ENCODE measurements around the gene CDH2. TPM values are rescaled to one million over a fixed set of nuclear protein-coding genes. Genes with fewer than 3 reads are reported as not detected.

CDH2 gene
- total RNA-seq, 1 experiment from 2014 or later: 106 TPM

DNA sequence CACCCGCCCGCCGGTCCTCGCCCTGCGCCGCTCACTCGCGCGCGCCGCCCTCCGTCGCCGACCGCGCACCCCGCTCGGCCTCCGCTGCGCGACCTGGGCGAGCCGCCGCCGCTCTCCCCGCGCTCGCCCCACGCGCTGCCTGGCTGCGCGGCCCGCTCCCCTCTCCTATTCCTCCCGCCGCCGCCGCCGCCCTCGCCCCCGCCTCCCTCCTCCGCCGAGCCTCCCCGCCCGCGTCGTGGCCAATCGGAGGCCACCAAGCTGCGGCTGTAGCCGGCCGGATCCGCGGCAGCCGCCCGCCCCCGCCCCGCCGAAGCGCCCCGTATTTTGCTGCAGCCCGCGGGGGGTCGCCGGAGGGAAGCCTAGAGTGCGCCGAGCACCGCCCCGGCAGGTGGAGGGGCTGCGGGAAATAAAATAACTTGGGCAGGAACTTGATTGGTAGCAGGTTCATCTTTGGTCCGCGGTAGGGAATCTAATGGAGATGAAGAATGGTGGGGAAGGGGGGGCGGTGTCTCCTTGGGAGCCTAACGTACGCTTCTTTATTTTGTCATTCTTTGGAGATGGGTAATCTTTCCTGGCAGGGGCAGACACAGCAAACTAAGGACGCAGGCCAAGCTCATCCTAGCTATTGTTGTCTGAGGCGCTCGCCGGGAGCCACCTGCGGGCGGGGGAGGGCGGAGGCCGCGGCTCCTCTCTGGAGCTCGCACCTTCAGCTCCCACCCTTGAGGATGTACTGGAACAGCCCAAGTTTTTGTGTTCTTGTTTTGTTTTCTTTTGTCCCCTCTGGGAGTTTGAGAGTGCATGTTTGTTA is 1.1 kb upstream of the CDH2 start:
- peak; percentile 90 for DNase-seq
- Histone ChIP-seq H3K27me3 (ENCODE audit: control insufficient read depth, insufficient read depth, low read length) (peaks cover 8% of the 10 kb centered on the region; the same call in 1 of the 2 replicates), H3K4me3 (ENCODE audit: insufficient read depth, low read depth, low read length) (peak overlapping the region; percentile 89), H3K36me3 (replicated peaks; ENCODE audit: control insufficient read depth, insufficient read depth, low read length) (no peaks in the 10 kb centered on the region)

DNA sequence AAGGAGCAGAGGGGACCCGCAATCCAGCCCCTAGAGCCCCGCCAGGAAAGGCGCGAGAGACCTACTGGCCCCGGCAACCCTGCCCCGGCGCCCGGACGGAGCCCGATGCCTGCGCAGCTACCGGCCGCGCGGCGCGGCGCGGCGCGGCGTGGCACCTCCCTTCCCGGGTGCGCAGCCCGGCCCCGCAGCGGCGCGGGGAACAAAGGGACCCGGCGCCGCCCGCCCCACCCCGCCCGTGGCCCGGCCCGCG is 307 bp downstream of the CDH2 start:
- peaks cover 8% of the 10 kb centered on the region; the same call in 1 of the 2 replicates for H3K27me3 ChIP-seq (ENCODE audit: control insufficient read depth, insufficient read depth, low read length)
- DNase-seq: no peak
- H3K36me3 ChIP-seq (replicated peaks; ENCODE audit: control insufficient read depth, insufficient read depth, low read length): no peaks in the 10 kb centered on the region
- H3K4me3 ChIP-seq (ENCODE audit: insufficient read depth, low read depth, low read length): peak overlapping the region; percentile 89

DNA sequence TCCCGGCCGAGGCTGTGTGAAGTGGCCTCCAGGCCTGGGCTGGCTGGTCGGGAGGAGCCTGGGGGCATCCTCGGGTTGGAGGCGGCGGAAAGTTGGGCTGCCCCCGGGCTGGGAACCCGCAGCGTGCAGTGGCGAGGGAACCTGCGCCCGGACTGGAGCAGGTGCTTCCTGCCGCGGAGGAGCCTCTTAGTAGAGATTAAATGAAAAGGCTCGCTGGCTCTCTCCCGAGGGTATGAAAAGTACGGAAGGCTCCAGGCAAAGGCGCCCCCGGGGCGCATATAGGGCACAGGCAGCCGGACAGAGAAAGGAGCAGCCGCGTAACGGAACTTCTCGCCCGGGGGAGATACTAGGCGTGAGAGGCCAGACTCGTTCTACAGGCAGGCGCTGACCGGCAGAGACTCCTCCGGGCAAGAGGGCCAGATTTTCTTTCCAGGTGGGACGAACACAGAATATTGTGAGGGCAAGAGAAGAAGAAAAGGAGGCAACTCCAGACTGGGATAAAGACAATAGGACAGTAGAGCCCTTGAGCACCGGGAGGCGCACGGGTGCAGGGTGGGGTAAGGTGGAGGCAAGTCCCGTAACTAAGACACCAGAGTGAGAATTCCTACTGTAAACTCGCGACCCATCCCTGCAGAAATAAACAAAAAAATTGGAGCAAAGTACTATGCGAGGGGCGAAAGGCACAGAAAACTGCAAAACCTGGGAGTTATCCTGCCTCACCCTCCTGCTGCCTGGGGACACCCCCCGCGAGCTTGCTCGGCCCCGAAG is 816 bp downstream of the CDH2 start:
- peak; percentile 69 for DNase-seq
- Histone ChIP-seq H3K4me3 (ENCODE audit: insufficient read depth, low read depth, low read length) (peak overlapping the region; percentile 89), H3K36me3 (replicated peaks; ENCODE audit: control insufficient read depth, insufficient read depth, low read length) (no peaks in the 10 kb centered on the region), H3K27me3 (ENCODE audit: control insufficient read depth, insufficient read depth, low read length) (peaks cover 8% of the 10 kb centered on the region; the same call in 1 of the 2 replicates)

DNA sequence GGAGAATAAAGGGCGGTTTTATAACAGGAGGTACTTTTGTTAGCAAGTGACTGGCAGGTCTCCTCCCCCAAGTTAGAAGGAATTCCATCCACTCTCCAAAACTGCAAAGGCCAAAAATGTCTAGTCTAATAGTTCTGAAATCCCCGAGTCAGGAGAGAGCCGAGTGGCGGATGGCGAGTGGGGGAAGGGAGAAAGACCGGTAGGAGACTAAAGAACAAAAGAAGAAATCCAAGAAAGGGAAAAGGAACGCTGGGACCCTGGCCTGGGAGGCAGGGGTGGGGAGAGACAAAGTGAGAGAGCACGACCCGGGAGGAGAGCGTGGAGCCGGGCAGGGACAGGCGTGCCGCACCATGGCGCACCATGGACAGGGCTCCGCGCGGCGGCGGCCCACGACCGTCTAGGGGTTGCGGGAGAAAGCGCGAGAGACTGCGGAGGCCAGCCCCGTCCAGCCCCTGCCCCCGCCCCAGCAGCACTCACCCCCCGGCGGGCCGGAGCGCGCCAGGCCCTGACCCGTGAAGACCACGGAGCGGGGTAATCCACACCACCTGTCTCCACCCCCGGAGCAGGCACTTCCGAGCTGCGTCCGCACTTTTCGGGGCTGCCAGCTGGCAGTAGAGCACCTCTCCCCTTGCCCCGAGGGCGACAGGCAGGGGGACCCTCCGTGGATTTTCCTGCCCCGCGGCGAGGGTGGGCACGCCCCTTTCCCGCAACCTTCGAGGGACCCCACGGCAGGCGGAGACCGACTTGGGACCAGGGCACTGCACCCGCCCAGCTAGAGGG is 1.6 kb downstream of the CDH2 start:
- Histone ChIP-seq H3K27me3 (ENCODE audit: control insufficient read depth, insufficient read depth, low read length) (peaks cover 8% of the 10 kb centered on the region; the same call in 1 of the 2 replicates), H3K36me3 (replicated peaks; ENCODE audit: control insufficient read depth, insufficient read depth, low read length) (no peaks in the 10 kb centered on the region), H3K4me3 (ENCODE audit: insufficient read depth, low read depth, low read length) (peak overlapping the region; percentile 89)
- DNase-seq: peak; percentile 66

GRCh38 chr18:28174181-28174905 is 2.6 kb downstream of the CDH2 start:
- DNase-seq: no peak
- Histone ChIP-seq H3K27me3 (ENCODE audit: control insufficient read depth, insufficient read depth, low read length) (peaks cover 8% of the 10 kb centered on the region; the same call in 1 of the 2 replicates), H3K36me3 (replicated peaks; ENCODE audit: control insufficient read depth, insufficient read depth, low read length) (no peaks in the 10 kb centered on the region)

DNA sequence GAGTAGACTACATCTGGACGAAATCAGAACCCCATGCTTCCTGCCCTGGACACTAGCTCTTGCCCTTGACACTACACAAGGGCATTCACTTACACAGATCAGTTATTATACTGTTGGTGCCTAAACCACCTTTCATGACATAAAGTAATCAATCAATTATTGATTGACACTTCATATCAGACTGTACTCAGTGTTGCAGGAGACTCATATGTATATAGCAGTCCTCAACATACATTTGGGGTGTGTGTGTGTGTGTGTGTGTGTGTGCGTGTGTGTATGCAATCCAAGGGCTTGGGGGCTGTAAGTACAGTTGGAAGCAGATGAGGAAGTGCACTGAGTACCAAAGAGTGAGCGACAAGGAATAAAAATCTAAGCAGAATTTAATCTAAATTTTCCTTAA is 5.1 kb downstream of the CDH2 start:
- no peak for DNase-seq
- Histone ChIP-seq H3K36me3 (replicated peaks; ENCODE audit: control insufficient read depth, insufficient read depth, low read length) (no peaks in the 10 kb centered on the region), H3K4me3 (ENCODE audit: insufficient read depth, low read depth, low read length) (no peak overlapping the region), H3K27me3 (ENCODE audit: control insufficient read depth, insufficient read depth, low read length) (peaks cover 8% of the 10 kb centered on the region; the same call in 1 of the 2 replicates)

More at GRCh38 chr18:28174181-28174905, 2.6 kb downstream of the CDH2 start:
- peak overlapping the region; percentile 21; the same call in 1 of the 2 replicates for H3K4me3 ChIP-seq (ENCODE audit: insufficient read depth, low read depth, low read length)

- H3K36me3 ChIP-seq (replicated peaks; ENCODE audit: control insufficient read depth, insufficient read depth, low read length): no peaks in the 10 kb centered on the region
- H3K4me3 ChIP-seq (ENCODE audit: insufficient read depth, low read depth, low read length): no peak overlapping the region
- no peak for DNase-seq
- no peaks in the 10 kb centered on the region for H3K27me3 ChIP-seq (ENCODE audit: control insufficient read depth, insufficient read depth, low read length)
These were observed 8.2 kb downstream of the CDH2 start for GRCh38 chr18:28168725-28169124.

DNA sequence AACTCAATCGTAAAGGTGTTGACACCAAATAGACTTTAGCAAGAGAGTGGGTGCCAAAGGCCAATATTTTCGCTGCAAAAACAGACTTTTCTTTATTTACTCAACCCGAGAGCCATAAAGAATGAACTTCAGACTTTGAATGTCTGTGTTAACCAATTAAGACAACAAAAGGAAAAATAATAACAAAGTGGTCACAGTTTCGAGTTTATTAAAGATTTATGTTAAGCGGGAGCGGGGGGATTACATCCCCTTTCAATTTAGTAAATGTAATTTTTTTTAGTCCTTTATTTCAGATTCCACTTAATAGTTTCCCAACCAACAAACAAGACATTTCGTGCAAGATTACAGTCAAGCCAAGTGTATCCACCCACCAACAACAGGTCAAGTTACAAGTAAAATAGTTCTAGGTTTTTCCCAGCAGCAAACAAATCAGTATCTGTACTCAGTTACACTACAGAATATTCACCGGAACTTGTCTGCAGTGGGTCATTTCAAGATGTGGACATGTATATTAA is 9.0 kb downstream of the CDH2 start:
- no peak overlapping the region for H3K4me3 ChIP-seq (ENCODE audit: insufficient read depth, low read depth, low read length)
- DNase-seq: no peak
- no peaks in the 10 kb centered on the region for H3K36me3 ChIP-seq (replicated peaks; ENCODE audit: control insufficient read depth, insufficient read depth, low read length)
- H3K27me3 ChIP-seq (ENCODE audit: control insufficient read depth, insufficient read depth, low read length): no peaks in the 10 kb centered on the region

DNA sequence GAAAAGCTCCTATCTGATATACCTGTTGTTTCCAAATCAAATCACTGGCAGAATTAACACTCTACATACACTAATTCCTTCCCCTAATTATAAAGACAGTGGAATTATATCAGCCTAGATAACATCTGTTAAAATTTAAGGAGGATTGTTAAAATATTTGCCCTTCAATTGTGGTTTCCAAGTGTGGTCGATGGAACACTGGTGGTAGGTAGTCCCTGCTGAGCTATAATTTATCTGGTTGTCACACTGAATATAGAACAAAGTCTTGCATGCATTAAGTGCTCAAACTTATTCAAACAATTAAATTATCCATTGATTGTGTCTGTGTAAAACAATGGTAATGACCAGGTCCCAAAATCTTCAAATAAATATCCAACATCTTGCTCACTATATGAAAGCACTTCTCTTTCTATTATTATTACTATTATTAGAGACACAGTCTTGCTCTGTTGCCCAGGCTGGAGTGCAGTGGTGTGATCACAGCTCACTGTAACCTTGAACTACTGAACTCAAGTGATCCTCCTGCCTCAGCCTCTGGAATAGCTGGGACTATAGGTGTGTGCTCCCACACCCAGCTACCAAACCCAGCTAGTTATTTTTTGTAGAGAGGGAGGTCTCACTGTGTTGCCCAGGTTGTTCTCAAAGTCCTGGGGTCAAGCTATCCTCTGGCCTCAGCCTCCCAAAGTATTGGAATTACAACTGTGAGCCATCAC is 12.0 kb downstream of the CDH2 start:
- Histone ChIP-seq H3K4me3 (ENCODE audit: insufficient read depth, low read depth, low read length) (no peak overlapping the region), H3K27me3 (ENCODE audit: control insufficient read depth, insufficient read depth, low read length) (no peaks in the 10 kb centered on the region), H3K36me3 (replicated peaks; ENCODE audit: control insufficient read depth, insufficient read depth, low read length) (no peaks in the 10 kb centered on the region)
- DNase-seq: no peak

GRCh38 chr18:28163201-28163775 is 13.6 kb downstream of the CDH2 start:
- no peaks in the 10 kb centered on the region for H3K27me3 ChIP-seq (ENCODE audit: control insufficient read depth, insufficient read depth, low read length)
- DNase-seq: no peak
- H3K4me3 ChIP-seq (ENCODE audit: insufficient read depth, low read depth, low read length): no peak overlapping the region
- no peaks in the 10 kb centered on the region for H3K36me3 ChIP-seq (replicated peaks; ENCODE audit: control insufficient read depth, insufficient read depth, low read length)

DNA sequence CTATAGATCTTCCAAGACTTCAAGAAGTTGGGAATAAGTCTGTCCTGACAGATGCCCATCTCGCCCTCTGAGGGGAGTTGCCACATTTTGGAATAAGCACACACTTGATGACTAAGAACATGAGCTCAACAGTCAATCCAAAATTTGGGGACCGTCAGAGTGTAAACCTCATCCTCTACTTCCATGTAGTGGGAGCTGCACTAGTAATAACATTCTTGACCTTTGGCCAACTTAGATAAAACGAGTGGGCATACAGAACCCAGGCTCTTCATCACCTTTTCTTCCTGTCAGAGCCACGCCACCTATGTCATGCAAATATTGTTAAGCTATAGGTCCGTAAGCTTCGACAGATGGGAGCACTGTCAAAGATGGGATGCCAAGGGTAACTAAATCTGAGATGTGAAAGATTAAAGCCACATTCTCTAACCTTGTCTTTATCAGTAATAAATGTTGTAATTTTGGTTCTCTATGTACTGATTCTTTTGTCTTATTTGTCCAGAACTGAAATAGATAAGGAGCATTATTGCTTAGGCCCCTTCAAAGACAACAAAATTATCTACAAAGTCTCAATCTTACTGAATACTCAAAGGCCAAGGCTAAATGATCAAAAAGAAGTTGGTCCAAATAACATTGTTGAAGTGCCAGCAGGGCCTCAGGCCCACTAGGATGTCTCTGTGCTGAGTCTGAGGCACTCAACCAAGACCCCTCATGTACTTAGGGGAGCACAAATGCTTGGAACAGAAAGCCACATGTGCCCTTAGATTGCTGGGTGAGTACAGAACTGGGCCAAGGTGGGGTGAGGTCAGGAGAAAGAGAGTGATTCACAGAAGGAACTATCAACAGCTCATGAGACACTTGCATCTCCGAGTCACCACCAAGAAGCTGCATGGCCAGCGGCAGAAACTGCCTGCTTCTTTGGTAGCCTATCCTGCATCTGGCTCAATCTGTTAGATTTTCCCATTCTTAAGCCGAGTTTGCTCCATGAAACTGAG is 15.0 kb downstream of the CDH2 start:
- DNase-seq: no peak
- Histone ChIP-seq H3K4me3 (ENCODE audit: insufficient read depth, low read depth, low read length) (no peak overlapping the region), H3K36me3 (replicated peaks; ENCODE audit: control insufficient read depth, insufficient read depth, low read length) (no peaks in the 10 kb centered on the region), H3K27me3 (ENCODE audit: control insufficient read depth, insufficient read depth, low read length) (no peaks in the 10 kb centered on the region)

- DNase-seq: no peak
- H3K36me3 ChIP-seq (replicated peaks; ENCODE audit: control insufficient read depth, insufficient read depth, low read length): no peaks in the 10 kb centered on the region
These were observed 17.9 kb downstream of the CDH2 start for GRCh38 chr18:28159055-28159454.

More at GRCh38 chr18:28159055-28159454, 17.9 kb downstream of the CDH2 start:
- H3K4me3 ChIP-seq (ENCODE audit: insufficient read depth, low read depth, low read length): no peak overlapping the region
- no peaks in the 10 kb centered on the region for H3K27me3 ChIP-seq (ENCODE audit: control insufficient read depth, insufficient read depth, low read length)

Measured in H7 (cell line).